ENCODE measurements around the gene BMP10. TPM values are rescaled to one million over a fixed set of nuclear protein-coding genes. Genes with fewer than 3 reads are reported as not detected.
A peak's percentile ranks its signal among the peaks of the same experiment; 100 is the strongest.

The BMP10 gene
- total RNA-seq, 2 donors from 2014 or later = not detected

DNA sequence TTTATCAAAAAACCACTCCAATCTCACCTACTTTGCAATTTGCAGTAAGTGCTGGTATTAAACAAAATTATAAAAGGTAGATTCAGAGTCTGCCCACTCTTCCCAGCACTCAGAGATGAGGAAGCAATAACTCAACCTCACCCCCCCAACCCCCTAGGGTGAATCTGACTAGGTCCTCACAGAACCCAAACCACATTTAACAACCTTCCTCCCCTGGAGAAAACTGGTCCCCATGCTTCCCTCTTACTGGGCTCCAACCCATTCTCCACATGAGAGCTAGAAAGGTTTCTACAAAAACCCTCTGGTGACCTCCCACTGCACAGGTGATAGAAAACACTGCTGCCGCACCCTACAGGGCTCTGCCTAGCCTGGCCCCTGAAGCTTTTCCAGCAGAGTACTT, 40.5 kb upstream of the BMP10 start:
- no peaks in the 10 kb centered on the region for H3K27me3 ChIP-seq (ENCODE audit: control insufficient read depth, insufficient read depth, low read length, poor library complexity, severe bottlenecking)
- TF ChIP-seq, protein P1, sequence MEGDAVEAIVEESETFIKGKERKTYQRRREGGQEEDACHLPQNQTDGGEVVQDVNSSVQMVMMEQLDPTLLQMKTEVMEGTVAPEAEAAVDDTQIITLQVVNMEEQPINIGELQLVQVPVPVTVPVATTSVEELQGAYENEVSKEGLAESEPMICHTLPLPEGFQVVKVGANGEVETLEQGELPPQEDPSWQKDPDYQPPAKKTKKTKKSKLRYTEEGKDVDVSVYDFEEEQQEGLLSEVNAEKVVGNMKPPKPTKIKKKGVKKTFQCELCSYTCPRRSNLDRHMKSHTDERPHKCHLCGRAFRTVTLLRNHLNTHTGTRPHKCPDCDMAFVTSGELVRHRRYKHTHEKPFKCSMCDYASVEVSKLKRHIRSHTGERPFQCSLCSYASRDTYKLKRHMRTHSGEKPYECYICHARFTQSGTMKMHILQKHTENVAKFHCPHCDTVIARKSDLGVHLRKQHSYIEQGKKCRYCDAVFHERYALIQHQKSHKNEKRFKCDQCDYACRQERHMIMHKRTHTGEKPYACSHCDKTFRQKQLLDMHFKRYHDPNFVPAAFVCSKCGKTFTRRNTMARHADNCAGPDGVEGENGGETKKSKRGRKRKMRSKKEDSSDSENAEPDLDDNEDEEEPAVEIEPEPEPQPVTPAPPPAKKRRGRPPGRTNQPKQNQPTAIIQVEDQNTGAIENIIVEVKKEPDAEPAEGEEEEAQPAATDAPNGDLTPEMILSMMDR (conservative IDR thresholded peaks at IDR 0.05) = no peak
- WGBS, 2 experiments (ENCODE audit: insufficient coverage in 1 of 2, insufficient read length in 1 of 2) = 98 to 100% methylated on average over 1 of the region's 1 CpG

DNA sequence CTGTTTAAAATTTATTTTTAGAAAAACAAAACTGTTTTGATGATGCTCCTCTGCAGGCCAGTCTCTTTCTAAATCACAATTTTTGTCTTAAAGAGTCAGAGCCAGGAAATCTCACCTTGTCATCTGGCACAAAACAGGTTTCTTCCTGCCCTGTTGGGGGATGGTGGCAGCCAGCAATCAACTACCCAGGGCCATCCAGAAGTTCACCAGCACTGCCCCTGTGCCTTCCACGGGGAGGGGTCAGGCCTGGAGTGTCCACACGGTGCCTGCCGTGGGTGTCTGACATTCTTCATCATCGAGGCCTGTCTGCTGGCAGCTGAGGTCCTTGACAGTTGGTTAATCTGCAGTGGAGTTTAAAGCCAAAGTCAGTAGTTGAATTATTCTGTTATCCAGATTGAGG, 40.0 kb upstream of the BMP10 start:
- H3K4me3 Mint-ChIP-seq = no peak overlapping the region
- no peak for DNase-seq
- H3K27ac Mint-ChIP-seq = no peak overlapping the region
- no peak overlapping the region for H3K4me3 ChIP-seq (ENCODE audit: low read length)
- WGBS, 2 experiments (ENCODE audit: insufficient coverage in 1 of 2, insufficient read length in 1 of 2) = 66 to 84% methylated on average over 4 of the region's 4 CpGs
- no peaks in the 10 kb centered on the region for H3K27me3 Mint-ChIP-seq (ENCODE audit: insufficient read depth)
- TF ChIP-seq, protein P1 (conservative IDR thresholded peaks at IDR 0.05) = no peak
- H3K36me3 ChIP-seq (ENCODE audit: control insufficient read depth, insufficient read depth, low read length) = no peaks in the 10 kb centered on the region
- no peak overlapping the region for H3K9ac ChIP-seq (ENCODE audit: extremely low read depth, low read length, poor library complexity, severe bottlenecking)
- no peaks in the 10 kb centered on the region for H3K36me3 Mint-ChIP-seq (ENCODE audit: low read depth)
- no peaks in the 10 kb centered on the region for H3K9me3 Mint-ChIP-seq
- peaks cover 13% of the 10 kb centered on the region for H3K4me1 Mint-ChIP-seq
- H3K4me1 ChIP-seq (ENCODE audit: control insufficient read depth, insufficient read depth, low read length) = no peaks in the 10 kb centered on the region
- H3K9me3 ChIP-seq (ENCODE audit: control insufficient read depth, low read length) = no peaks in the 10 kb centered on the region
- no peaks in the 10 kb centered on the region for H3K27me3 ChIP-seq (ENCODE audit: control insufficient read depth, insufficient read depth, low read length, poor library complexity, severe bottlenecking)
- H3K27ac ChIP-seq (ENCODE audit: low read depth, low read length) = no peak overlapping the region

More for the DNA sequence above, 40.5 kb upstream of the BMP10 start:
- Mint-ChIP-seq H3K27ac (no peak overlapping the region), H3K9me3 (no peaks in the 10 kb centered on the region), H3K36me3 (ENCODE audit: low read depth) (no peaks in the 10 kb centered on the region), H3K4me3 (no peak overlapping the region), H3K4me1 (peaks cover 13% of the 10 kb centered on the region), H3K27me3 (ENCODE audit: insufficient read depth) (no peaks in the 10 kb centered on the region)
- Histone ChIP-seq H3K36me3 (ENCODE audit: control insufficient read depth, insufficient read depth, low read length) (no peaks in the 10 kb centered on the region), H3K9me3 (ENCODE audit: control insufficient read depth, low read length) (no peaks in the 10 kb centered on the region), H3K27ac (ENCODE audit: low read depth, low read length) (no peak overlapping the region), H3K9ac (ENCODE audit: extremely low read depth, low read length, poor library complexity, severe bottlenecking) (no peak overlapping the region), H3K4me1 (ENCODE audit: control insufficient read depth, insufficient read depth, low read length) (no peaks in the 10 kb centered on the region), H3K4me3 (ENCODE audit: low read length) (no peak overlapping the region)
- no peak for DNase-seq

DNA sequence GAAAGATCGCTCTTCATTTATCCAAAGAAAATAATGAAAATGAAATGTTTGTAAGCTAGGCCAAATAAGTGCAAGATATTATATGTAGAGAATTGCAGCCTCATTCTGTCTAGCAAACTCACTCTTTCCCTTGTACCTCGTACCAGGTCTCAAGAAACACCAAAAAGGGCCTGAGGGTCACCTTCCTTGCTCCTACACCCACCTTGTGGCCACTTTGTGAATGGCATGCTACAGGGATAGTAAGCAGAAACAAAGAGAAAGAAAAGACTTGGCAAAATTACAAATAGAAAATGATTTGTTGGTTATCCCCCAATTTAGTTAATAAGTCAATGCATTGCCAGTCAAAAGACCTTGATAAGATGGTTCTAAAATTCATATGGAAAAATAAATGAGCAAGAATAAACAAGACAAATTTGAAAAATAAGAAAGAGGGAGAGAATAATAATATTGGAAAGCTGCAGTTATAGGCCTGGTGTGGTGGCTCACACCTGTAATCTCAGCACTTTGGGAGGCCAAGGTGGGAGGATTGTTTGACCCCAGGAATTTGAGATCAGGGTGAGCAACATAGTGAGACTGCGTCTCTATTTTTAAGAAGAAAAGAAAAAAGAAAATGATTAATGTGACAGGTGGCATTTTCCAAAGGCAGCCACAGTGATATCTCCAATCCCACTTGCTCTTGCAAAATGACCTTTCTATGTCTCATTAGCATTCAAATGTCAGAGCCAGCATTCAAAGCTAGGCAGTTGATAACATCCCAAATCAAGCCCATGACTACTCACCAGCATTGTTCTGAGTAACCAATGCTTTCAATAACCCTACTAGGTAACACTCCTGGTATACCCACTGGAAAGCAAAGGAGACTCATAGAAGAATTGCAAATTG, 38.8 kb upstream of the BMP10 start:
- Mint-ChIP-seq H3K4me1 (peaks cover 5% of the 10 kb centered on the region), H3K27ac (no peak overlapping the region), H3K9me3 (no peaks in the 10 kb centered on the region), H3K36me3 (ENCODE audit: low read depth) (no peaks in the 10 kb centered on the region), H3K4me3 (no peak overlapping the region), H3K27me3 (ENCODE audit: insufficient read depth) (no peaks in the 10 kb centered on the region)
- no peaks in the 10 kb centered on the region for H3K9me3 ChIP-seq (ENCODE audit: control insufficient read depth, low read length)
- no peaks in the 10 kb centered on the region for H3K4me1 ChIP-seq (ENCODE audit: control insufficient read depth, insufficient read depth, low read length)
- no peak overlapping the region for H3K27ac ChIP-seq (ENCODE audit: low read depth, low read length)
- no peaks in the 10 kb centered on the region for H3K36me3 ChIP-seq (ENCODE audit: control insufficient read depth, insufficient read depth, low read length)
- H3K9ac ChIP-seq (ENCODE audit: extremely low read depth, low read length, poor library complexity, severe bottlenecking) = no peak overlapping the region
- 94% methylated on average over 3 of the region's 3 CpGs; no CpG with 5 or more reads in 1 of the 2 experiments for WGBS, 2 experiments (ENCODE audit: insufficient coverage in 1 of 2, insufficient read length in 1 of 2)
- no peaks in the 10 kb centered on the region for H3K27me3 ChIP-seq (ENCODE audit: control insufficient read depth, insufficient read depth, low read length, poor library complexity, severe bottlenecking)
- DNase-seq = peak; percentile 90
- no peak overlapping the region for H3K4me3 ChIP-seq (ENCODE audit: low read length)
- TF ChIP-seq, protein P1 (conservative IDR thresholded peaks at IDR 0.05) = peak; percentile 88

Measured in endodermal cell (in vitro differentiated cells).